Duodenal mucosa (tissue), 2 donors: ENCODE results near the gene NOMO2.
"Not testable (repeated sequence)": the region's sequence is repeated elsewhere in the genome, so short reads cannot be mapped to it uniquely, and the experiment has no call there.

Source experiments
- H3K27ac ChIP-seq: one replicate; pipeline ENCODE4 v1.7.0; 2013; ENCODE audit warnings: low read depth, low read length
- H3K27me3 ChIP-seq, 2 donors: one replicate each; pipeline ENCODE4 v1.7.0; 2013; ENCODE audit warnings: low read length in 2 of 2, control low read depth in 1 of 2; ENCODE audit not compliant: insufficient read depth in 2 of 2, control insufficient read depth in 1 of 2
- H3K36me3 ChIP-seq, 2 donors: one replicate each; pipeline ENCODE4 v1.7.0; 2013; ENCODE audit warnings: low read length in 2 of 2, control low read depth in 1 of 2; ENCODE audit not compliant: insufficient read depth in 2 of 2, control insufficient read depth in 1 of 2
- H3K4me1 ChIP-seq, 2 donors: one replicate each; pipeline ENCODE4 v1.7.0; 2013; ENCODE audit warnings: low read length in 2 of 2, control low read depth in 1 of 2; ENCODE audit not compliant: insufficient read depth in 2 of 2, control insufficient read depth in 1 of 2
- H3K4me3 ChIP-seq, 2 donors: one replicate each; pipeline ENCODE4 v1.7.0; 2013; ENCODE audit warnings: low read length in 2 of 2, low read depth in 1 of 2
- H3K9ac ChIP-seq, 2 donors: one replicate each; pipeline ENCODE4 v1.7.0; 2013; ENCODE audit warnings: low read length in 2 of 2, low read depth in 1 of 2
- H3K9me3 ChIP-seq, 2 donors: one replicate each; pipeline ENCODE4 v1.7.0; 2013; ENCODE audit warnings: low read length in 2 of 2, control low read depth in 1 of 2; ENCODE audit not compliant: control insufficient read depth in 1 of 2

The NOMO2 gene

DNA sequence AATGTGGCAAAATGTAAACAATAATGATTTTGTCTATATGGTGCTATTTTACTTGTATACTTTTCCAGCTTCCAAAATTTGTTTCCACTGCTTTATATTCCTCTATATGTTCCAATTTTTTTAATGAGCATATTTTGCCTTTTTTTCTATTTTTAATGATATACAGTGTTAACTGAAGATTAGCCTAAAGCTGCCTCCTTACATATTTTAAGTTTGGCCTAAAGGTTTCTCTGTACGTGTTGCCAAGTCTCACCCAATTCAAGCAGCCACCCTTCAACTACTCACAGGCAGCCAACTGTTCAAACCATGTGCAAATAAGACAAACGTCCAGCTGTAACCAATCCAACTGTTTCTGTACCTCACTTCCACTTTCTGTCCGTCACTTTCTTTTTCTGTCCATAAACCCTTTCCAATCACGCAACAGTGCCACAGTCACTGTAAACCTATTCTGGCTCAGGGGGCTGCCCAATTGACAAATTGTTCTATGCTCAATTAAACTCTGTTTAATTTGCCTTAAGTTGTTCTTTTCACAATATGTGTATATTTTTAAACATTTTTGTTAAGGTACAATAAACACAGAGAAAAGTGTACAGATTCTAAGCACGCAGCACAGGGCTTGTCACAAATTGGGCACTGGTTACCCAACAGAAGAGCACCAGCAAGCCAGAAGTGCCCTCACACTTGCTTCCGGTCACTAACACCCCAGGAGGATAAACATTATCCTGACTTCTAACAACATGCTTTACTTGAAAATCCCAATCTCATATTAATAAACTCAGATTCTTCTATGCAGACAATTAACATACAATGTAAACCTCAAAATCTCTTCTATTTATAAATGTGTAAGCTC, 17.4 kb downstream of the NOMO2 start:
- H3K9me3 ChIP-seq, H3K27ac ChIP-seq, H3K4me1 ChIP-seq, H3K4me3 ChIP-seq, H3K27me3 ChIP-seq, H3K9ac ChIP-seq, H3K36me3 ChIP-seq: not testable (repeated sequence)

DNA sequence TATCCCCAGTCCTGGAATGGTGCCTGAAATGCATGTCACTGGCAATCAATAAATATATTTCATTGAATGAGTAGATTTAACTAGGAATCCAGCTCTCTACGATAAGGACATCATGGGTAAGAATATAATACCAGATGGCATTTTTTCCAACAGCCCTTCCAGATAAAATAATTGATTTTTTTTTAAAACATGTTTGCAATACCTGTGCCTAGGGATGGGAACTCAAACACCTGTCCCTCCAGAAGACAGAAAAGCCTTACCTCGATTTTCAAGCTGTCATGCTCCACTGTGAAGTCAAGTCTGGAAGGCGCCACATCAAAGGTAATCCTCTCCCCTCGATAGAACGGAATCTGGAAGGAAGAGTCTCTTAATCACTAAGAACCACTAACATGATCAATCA, 20.0 kb downstream of the NOMO2 start:
- not testable (repeated sequence) for H3K36me3 ChIP-seq, H3K4me3 ChIP-seq, H3K4me1 ChIP-seq, H3K9me3 ChIP-seq, H3K27ac ChIP-seq, H3K27me3 ChIP-seq, H3K9ac ChIP-seq

DNA sequence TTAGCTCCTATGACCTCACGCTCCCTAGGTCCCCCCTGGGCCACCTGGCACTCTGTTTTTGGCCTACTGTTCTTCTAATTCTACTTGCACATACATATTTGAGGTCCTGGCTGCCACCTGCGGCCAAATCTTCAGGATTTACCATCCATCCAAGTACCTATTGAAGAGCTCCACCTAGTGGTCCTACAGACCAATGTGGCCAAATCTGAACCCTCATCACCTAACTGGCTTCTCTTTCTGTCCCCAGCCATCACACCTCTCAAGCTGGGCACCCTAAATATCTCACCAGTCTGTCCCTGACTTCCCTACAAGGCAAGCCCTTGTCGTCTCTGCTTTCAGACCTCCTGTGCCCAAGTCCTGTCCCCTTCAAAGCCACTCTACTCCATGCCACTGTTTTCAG, 24.9 kb downstream of the NOMO2 start:
- not testable (repeated sequence) for H3K4me3 ChIP-seq, H3K9me3 ChIP-seq, H3K27me3 ChIP-seq, H3K27ac ChIP-seq, H3K36me3 ChIP-seq, H3K4me1 ChIP-seq, H3K9ac ChIP-seq

DNA sequence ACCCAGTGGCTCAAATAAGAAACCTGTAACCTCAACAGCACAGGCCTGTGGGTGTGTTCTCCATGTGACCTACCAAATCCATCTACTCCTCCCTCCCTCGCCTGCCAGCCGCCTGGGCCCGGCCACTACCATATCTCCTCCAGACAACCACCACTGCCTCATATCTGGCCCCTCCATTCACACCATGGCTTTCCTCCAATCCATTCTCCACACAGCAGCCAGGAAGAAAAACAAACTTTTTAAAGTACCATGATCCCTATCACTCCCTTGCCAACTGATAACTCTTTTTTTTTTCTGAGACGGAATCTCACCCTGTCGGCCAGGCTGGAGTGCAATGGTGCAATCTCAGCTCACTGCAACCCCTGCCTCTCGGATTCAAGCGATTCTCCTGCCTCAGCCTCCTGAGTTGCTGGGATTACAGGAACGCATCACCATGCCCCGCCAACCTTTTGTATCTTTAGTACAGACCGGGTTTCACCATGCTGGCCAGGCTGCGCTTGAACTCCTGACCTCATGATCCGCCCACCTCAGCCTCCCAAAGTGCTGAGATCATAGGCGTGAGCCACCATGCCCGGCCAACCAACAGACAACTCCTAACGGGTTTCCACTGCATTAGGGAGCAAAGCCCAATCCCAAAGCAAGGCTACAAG, 26.3 kb downstream of the NOMO2 start:
- not testable (repeated sequence) for H3K27me3 ChIP-seq, H3K27ac ChIP-seq, H3K36me3 ChIP-seq, H3K9me3 ChIP-seq, H3K9ac ChIP-seq, H3K4me1 ChIP-seq, H3K4me3 ChIP-seq

DNA sequence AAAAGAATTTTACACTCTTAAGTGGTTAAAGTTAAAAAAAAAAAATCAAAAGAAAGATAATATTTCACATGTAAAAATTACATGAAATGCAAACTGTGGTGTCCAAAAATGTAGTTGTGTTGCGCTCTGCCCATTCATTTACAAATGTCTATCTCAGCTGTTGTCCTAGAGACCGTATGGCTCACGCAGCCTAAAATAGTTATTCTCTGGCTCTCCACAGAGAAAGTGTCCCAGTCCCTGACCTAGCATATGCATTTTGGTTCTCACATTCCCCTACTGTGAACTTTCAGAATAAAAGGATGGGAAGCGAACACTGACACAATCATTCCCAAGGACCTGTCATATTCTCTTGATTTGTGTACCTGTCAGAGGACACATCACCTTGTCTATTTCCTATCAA, 27.6 kb downstream of the NOMO2 start:
- H3K9ac ChIP-seq, H3K9me3 ChIP-seq, H3K27me3 ChIP-seq, H3K27ac ChIP-seq, H3K36me3 ChIP-seq, H3K4me1 ChIP-seq, H3K4me3 ChIP-seq: not testable (repeated sequence)

DNA sequence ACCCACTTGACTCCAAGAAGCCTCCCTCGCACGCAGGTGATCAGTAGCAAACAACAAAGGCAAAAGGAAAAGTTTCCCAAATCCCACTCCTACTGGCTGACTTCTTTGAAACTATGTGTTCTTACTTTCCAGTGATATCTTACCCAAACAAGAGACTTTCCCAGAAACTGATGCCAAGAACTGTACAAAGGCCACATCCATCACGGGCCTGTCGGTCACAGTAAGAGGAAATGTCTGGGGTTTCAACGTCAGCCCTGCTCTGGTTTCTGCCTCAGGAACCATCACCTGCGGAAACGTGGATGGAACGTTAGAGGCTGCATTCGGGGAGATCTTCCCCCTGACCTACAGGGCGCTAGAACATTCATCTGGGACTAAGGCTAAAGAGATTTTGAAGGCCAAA, 30.6 kb downstream of the NOMO2 start:
- not testable (repeated sequence) for H3K4me1 ChIP-seq, H3K27me3 ChIP-seq, H3K4me3 ChIP-seq, H3K9me3 ChIP-seq, H3K27ac ChIP-seq, H3K9ac ChIP-seq, H3K36me3 ChIP-seq

DNA sequence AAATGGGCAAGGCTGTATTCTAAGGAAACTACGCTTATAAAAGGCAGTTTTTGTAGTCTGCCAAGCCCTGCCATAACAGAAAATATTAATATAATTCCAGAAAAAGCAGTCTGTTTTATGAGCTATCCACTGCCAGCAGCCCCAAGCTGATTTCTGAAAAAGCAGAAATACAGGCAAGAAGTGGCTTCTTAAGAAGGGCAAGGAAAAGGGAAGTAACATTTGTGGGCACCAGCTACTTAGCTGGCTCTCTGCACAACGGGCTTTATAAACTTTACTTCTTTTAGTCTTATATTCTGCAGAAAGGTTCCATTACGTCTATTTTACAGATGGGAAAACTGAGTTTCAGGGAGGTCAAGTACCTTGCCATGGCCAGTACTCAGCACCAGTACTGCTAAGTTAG, 31.6 kb downstream of the NOMO2 start:
- not testable (repeated sequence) for H3K4me1 ChIP-seq, H3K9me3 ChIP-seq, H3K36me3 ChIP-seq, H3K4me3 ChIP-seq, H3K9ac ChIP-seq, H3K27ac ChIP-seq, H3K27me3 ChIP-seq

DNA sequence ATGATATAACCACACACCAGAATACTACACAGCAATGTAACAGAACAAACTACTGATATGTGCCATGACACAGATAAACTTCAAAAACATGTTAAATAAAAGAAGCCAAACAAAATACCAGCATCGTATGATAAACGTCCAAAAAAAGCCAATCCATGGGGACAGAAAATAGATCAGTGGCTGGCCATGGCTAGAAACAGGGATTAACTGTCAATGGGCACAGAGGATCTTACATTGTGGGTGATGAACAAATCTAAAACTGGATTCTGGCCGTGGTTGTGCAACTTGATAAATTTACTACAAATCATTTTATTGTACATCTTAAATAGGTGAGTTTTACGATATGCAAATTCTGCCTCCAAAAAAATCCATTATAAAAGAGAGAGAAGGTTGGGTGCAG, 35.4 kb downstream of the NOMO2 start:
- H3K4me1 ChIP-seq, H3K9ac ChIP-seq, H3K9me3 ChIP-seq, H3K36me3 ChIP-seq, H3K27ac ChIP-seq, H3K27me3 ChIP-seq, H3K4me3 ChIP-seq: not testable (repeated sequence)

DNA sequence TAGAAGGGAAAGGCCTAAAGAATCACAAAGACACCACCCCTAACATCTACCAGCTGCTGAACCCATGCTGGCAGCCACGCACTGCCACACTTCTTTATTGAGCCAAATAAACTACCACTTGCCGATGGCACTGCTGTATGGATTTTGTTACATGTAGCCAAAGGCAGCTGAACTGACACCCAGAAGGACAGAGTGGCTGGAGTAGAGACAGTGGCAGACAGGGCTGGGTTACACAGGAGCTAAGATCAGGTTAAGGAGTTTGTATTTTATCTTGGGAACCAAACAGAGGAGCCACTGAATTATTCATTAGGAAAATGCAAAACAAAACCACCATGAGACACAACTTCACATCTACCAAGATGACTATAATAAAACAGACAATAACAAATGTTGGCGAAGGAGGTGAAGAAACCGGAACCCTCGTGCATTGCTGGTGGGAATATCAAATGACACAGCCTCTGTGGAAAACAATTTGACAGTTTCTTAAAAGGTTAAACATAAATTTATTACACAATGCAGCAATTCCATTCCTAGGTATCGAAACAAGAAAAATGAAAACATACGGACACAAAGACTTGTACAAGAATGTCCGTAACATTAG, 35.9 kb downstream of the NOMO2 start:
- not testable (repeated sequence) for H3K27me3 ChIP-seq, H3K36me3 ChIP-seq, H3K4me3 ChIP-seq, H3K4me1 ChIP-seq, H3K9me3 ChIP-seq, H3K9ac ChIP-seq, H3K27ac ChIP-seq

DNA sequence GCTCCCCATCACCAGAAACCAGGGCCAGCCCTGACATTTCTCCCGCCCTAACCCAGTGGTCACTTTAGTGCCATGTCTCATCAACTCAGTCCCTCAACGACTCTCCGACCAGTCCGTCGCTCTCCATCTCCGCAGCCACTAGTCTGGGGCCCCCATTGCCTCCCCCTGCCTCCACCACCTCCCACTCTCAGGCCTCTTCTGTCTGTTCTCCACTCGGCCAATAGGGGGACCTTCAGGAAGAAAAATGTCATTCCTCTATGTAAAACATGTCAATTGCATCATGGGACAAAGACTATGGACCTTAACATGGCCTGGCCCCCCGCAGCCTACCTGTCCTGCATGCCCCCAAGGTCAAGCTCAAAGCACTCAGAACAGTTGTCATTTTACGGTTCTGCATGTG, 39.3 kb downstream of the NOMO2 start:
- not testable (repeated sequence) for H3K27me3 ChIP-seq, H3K36me3 ChIP-seq, H3K9ac ChIP-seq, H3K27ac ChIP-seq, H3K4me1 ChIP-seq, H3K9me3 ChIP-seq, H3K4me3 ChIP-seq
